Measurements from ENCODE around the gene LEP. TPM values are rescaled to one million over a fixed set of nuclear protein-coding genes. Genes with fewer than 3 reads are reported as not detected.
"Not testable (repeated sequence)": the region's sequence is repeated elsewhere in the genome, so short reads cannot be mapped to it uniquely, and the experiment has no call there.

Gene LEP
- polyA plus RNA-seq, 4 donors, result 0.25 TPM; not detected in 3

GRCh38 chr7:128233471-128233870 is 7.6 kb upstream of the LEP start:
- Histone ChIP-seq H3K9me3 (ENCODE audit: control insufficient read depth in 2 of 2, insufficient read depth in 1 of 2, low read depth in 1 of 2, low read length in 1 of 2) (peaks cover 0 to 7% of the 10 kb centered on the region in 2 donors), H3K27me3 (ENCODE audit: control insufficient read depth in 3 of 3, insufficient read depth in 3 of 3, low read length in 3 of 3) (peaks cover 0 to 7% (median 0%) of the 10 kb centered on the region in 3 donors), H3K4me1 (ENCODE audit: control insufficient read depth in 3 of 3, insufficient read depth in 2 of 3, low read depth in 1 of 3, low read length in 2 of 3) (no peaks in the 10 kb centered on the region), H3K36me3 (ENCODE audit: control insufficient read depth in 3 of 3, insufficient read depth in 2 of 3, low read depth in 1 of 3, low read length in 3 of 3) (no peaks in the 10 kb centered on the region), H3K27ac (ENCODE audit: low read depth in 1 of 3, low read length in 2 of 3) (no peak overlapping the region), H3K4me3 (ENCODE audit: low read depth in 1 of 3, low read length in 3 of 3) (no peak overlapping the region)
- no peak for DNase-seq
- no peak for FAIRE-seq
- WGBS, 3 donors, result 46 to 75% (median 72%) methylated on average over 5 of the region's 5 CpGs

GRCh38 chr7:128234476-128235026 is 6.5 kb upstream of the LEP start:
- no peak overlapping the region for H3K27ac ChIP-seq (ENCODE audit: low read depth in 1 of 3, low read length in 2 of 3)
- no peaks in the 10 kb centered on the region for H3K36me3 ChIP-seq (ENCODE audit: control insufficient read depth in 3 of 3, insufficient read depth in 2 of 3, low read depth in 1 of 3, low read length in 3 of 3)
- H3K27me3 ChIP-seq (ENCODE audit: control insufficient read depth in 3 of 3, insufficient read depth in 3 of 3, low read length in 3 of 3), result peaks cover 0 to 7% (median 0%) of the 10 kb centered on the region in 3 donors
- FAIRE-seq (no peak), DNase-seq (no peak)
- no peak overlapping the region for H3K4me3 ChIP-seq (ENCODE audit: low read depth in 1 of 3, low read length in 3 of 3)
- no peaks in the 10 kb centered on the region for H3K4me1 ChIP-seq (ENCODE audit: control insufficient read depth in 3 of 3, insufficient read depth in 2 of 3, low read depth in 1 of 3, low read length in 2 of 3)
- peaks cover 0 to 16% of the 10 kb centered on the region in 2 donors for H3K9me3 ChIP-seq (ENCODE audit: control insufficient read depth in 2 of 2, insufficient read depth in 1 of 2, low read depth in 1 of 2, low read length in 1 of 2)
- WGBS, 3 donors, result 82 to 86% (median 84%) methylated on average over 9 of the region's 9 CpGs

DNA sequence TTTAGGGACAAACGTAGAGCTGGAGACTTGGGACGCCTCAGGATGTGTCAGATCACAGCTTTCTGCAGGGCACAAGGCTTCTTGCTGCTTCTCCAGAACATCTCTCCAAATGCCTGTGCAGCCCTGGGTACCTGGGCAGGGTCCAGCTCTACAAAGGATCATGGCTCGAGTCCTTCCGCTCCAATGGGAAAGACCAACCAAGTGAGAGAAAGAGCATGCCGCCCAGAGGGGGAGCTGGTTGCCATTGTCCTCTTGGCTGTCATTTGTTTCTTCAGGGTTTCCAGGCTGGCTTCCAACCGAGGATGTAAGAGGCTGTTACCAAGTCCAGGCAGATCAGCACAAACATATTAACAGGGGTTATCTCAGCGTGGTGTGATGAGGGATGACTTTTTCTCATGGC is 5.6 kb upstream of the LEP start:
- Histone ChIP-seq H3K27me3 (ENCODE audit: control insufficient read depth in 3 of 3, insufficient read depth in 3 of 3, low read length in 3 of 3) (peaks cover 0 to 13% (median 4%) of the 10 kb centered on the region in 3 donors), H3K36me3 (ENCODE audit: control insufficient read depth in 3 of 3, insufficient read depth in 2 of 3, low read depth in 1 of 3, low read length in 3 of 3) (no peaks in the 10 kb centered on the region), H3K27ac (ENCODE audit: low read depth in 1 of 3, low read length in 2 of 3) (no peak overlapping the region), H3K9me3 (ENCODE audit: control insufficient read depth in 2 of 2, insufficient read depth in 1 of 2, low read depth in 1 of 2, low read length in 1 of 2) (peaks cover 0 to 25% of the 10 kb centered on the region in 2 donors), H3K4me1 (ENCODE audit: control insufficient read depth in 3 of 3, insufficient read depth in 2 of 3, low read depth in 1 of 3, low read length in 2 of 3) (no peaks in the 10 kb centered on the region), H3K4me3 (ENCODE audit: low read depth in 1 of 3, low read length in 3 of 3) (no peak overlapping the region)
- 37 to 66% (median 54%) methylated on average over 7 of the region's 7 CpGs for WGBS, 3 donors
- DNase-seq (no peak), FAIRE-seq (no peak)

GRCh38 chr7:128236924-128237586 is 4.0 kb upstream of the LEP start:
- peak in 1 of 2 donors; percentile 8 for DNase-seq
- Histone ChIP-seq H3K4me1 (ENCODE audit: control insufficient read depth in 3 of 3, insufficient read depth in 2 of 3, low read depth in 1 of 3, low read length in 2 of 3) (no peaks in the 10 kb centered on the region), H3K9me3 (ENCODE audit: control insufficient read depth in 2 of 2, insufficient read depth in 1 of 2, low read depth in 1 of 2, low read length in 1 of 2) (peaks cover 0 to 31% of the 10 kb centered on the region in 2 donors), H3K27me3 (ENCODE audit: control insufficient read depth in 3 of 3, insufficient read depth in 3 of 3, low read length in 3 of 3) (peaks cover 0 to 29% (median 10%) of the 10 kb centered on the region in 3 donors), H3K4me3 (ENCODE audit: low read depth in 1 of 3, low read length in 3 of 3) (no peak overlapping the region), H3K27ac (ENCODE audit: low read depth in 1 of 3, low read length in 2 of 3) (no peak overlapping the region), H3K36me3 (ENCODE audit: control insufficient read depth in 3 of 3, insufficient read depth in 2 of 3, low read depth in 1 of 3, low read length in 3 of 3) (no peaks in the 10 kb centered on the region)
- WGBS, 3 donors, result 27 to 41% (median 28%) methylated on average over 1 of the region's 1 CpG
- no peak for FAIRE-seq

- peaks cover 0 to 33% (median 10%) of the 10 kb centered on the region in 3 donors for H3K27me3 ChIP-seq (ENCODE audit: control insufficient read depth in 3 of 3, insufficient read depth in 3 of 3, low read length in 3 of 3)
- not testable (repeated sequence) for H3K27ac ChIP-seq (ENCODE audit: low read depth in 1 of 3, low read length in 2 of 3); H3K36me3 ChIP-seq (ENCODE audit: control insufficient read depth in 3 of 3, insufficient read depth in 2 of 3, low read depth in 1 of 3, low read length in 3 of 3); H3K4me3 ChIP-seq (ENCODE audit: low read depth in 1 of 3, low read length in 3 of 3); H3K4me1 ChIP-seq (ENCODE audit: control insufficient read depth in 3 of 3, insufficient read depth in 2 of 3, low read depth in 1 of 3, low read length in 2 of 3); DNase-seq; FAIRE-seq
- peaks cover 0 to 31% of the 10 kb centered on the region in 2 donors for H3K9me3 ChIP-seq (ENCODE audit: control insufficient read depth in 2 of 2, insufficient read depth in 1 of 2, low read depth in 1 of 2, low read length in 1 of 2)
- 77 to 87% (median 83%) methylated on average over 7 of the region's 7 CpGs for WGBS, 3 donors
Measured at GRCh38 chr7:128239146-128239545, 1.9 kb upstream of the LEP start.

DNA sequence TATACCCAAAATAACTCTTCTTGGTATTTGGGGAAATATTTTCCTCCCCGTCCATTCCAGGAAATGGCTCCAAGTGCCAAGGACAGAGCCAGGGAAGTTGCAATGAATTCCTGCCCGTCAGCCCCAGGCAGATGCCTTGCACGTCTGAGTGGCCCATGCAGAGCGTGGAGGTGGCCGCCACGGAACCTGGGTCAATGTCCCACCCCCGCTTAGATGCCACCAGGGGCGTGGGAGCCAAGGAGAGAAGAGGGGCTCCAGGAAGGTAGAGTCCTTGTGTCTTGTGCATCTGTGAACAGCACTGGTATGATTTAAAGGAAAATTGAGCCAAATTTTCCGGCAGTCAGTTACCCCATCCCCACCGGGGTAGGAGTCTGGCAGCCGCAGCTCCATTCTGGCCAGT is 1.6 kb downstream of the LEP start:
- peaks cover 0 to 45% (median 10%) of the 10 kb centered on the region in 3 donors for H3K27me3 ChIP-seq (ENCODE audit: control insufficient read depth in 3 of 3, insufficient read depth in 3 of 3, low read length in 3 of 3)

DNA sequence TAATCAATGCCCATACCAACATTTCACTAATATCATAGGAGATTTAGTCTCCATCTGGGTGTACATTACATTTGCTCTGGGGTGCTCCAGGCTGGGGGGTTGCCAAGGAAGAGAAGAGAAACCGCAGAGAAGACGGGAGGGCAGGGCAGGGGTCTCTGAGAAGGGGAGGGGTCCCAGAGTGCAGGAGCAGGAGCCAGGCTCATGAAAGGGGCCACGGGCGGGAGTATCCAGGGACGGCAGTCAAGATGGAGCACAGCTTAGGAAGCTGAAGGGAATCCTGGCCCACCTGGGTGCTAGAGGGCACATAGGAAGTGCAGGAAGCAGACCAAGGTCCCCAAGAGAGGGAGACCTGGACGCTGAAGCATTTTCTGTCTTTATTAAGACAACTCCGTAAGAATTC is 2.2 kb downstream of the LEP start:
- Histone ChIP-seq H3K27ac (ENCODE audit: low read depth in 1 of 3, low read length in 2 of 3) (no peak overlapping the region), H3K27me3 (ENCODE audit: control insufficient read depth in 3 of 3, insufficient read depth in 3 of 3, low read length in 3 of 3) (peaks cover 0 to 43% (median 10%) of the 10 kb centered on the region in 3 donors), H3K9me3 (ENCODE audit: control insufficient read depth in 2 of 2, insufficient read depth in 1 of 2, low read depth in 1 of 2, low read length in 1 of 2) (peaks cover 0 to 26% of the 10 kb centered on the region in 2 donors), H3K4me1 (ENCODE audit: control insufficient read depth in 3 of 3, insufficient read depth in 2 of 3, low read depth in 1 of 3, low read length in 2 of 3) (no peaks in the 10 kb centered on the region), H3K36me3 (ENCODE audit: control insufficient read depth in 3 of 3, insufficient read depth in 2 of 3, low read depth in 1 of 3, low read length in 3 of 3) (no peaks in the 10 kb centered on the region), H3K4me3 (ENCODE audit: low read depth in 1 of 3, low read length in 3 of 3) (no peak overlapping the region)
- WGBS, 3 donors, result 83 to 91% (median 83%) methylated on average over 7 of the region's 7 CpGs
- DNase-seq, result no peak
- no peak for FAIRE-seq

More for the DNA sequence above, 1.6 kb downstream of the LEP start:
- Histone ChIP-seq H3K36me3 (ENCODE audit: control insufficient read depth in 3 of 3, insufficient read depth in 2 of 3, low read depth in 1 of 3, low read length in 3 of 3) (no peaks in the 10 kb centered on the region), H3K9me3 (ENCODE audit: control insufficient read depth in 2 of 2, insufficient read depth in 1 of 2, low read depth in 1 of 2, low read length in 1 of 2) (peaks cover 0 to 31% of the 10 kb centered on the region in 2 donors), H3K4me1 (ENCODE audit: control insufficient read depth in 3 of 3, insufficient read depth in 2 of 3, low read depth in 1 of 3, low read length in 2 of 3) (no peaks in the 10 kb centered on the region), H3K27ac (ENCODE audit: low read depth in 1 of 3, low read length in 2 of 3) (no peak overlapping the region), H3K4me3 (ENCODE audit: low read depth in 1 of 3, low read length in 3 of 3) (no peak overlapping the region)
- 83 to 86% (median 83%) methylated on average over 11 of the region's 11 CpGs for WGBS, 3 donors
- DNase-seq (no peak), FAIRE-seq (no peak)

DNA sequence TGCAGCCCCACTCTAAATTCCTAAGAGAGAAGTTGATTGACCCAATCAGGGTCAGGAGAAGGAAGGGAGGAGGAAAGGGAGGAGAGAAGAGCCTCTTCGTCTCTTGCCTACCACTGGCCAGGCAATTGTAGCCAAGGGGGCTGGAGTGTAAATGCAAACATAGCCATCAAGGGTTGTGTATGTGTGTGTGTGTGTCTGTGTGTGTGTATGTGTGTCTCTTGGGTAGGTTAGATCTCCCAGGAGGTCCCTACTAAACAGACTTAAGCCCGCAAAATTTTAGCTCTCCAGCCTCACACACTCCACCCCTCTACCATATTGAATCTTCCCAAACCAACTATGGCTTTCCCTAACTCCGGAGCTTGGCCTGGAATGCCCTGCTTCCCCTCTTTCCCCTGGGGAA is 3.8 kb downstream of the LEP start:
- Histone ChIP-seq H3K4me3 (ENCODE audit: low read depth in 1 of 3, low read length in 3 of 3) (no peak overlapping the region), H3K27me3 (ENCODE audit: control insufficient read depth in 3 of 3, insufficient read depth in 3 of 3, low read length in 3 of 3) (peaks cover 0 to 45% (median 10%) of the 10 kb centered on the region in 3 donors), H3K9me3 (ENCODE audit: control insufficient read depth in 2 of 2, insufficient read depth in 1 of 2, low read depth in 1 of 2, low read length in 1 of 2) (peaks cover 0 to 12% of the 10 kb centered on the region in 2 donors), H3K4me1 (ENCODE audit: control insufficient read depth in 3 of 3, insufficient read depth in 2 of 3, low read depth in 1 of 3, low read length in 2 of 3) (no peaks in the 10 kb centered on the region), H3K27ac (ENCODE audit: low read depth in 1 of 3, low read length in 2 of 3) (no peak overlapping the region), H3K36me3 (ENCODE audit: control insufficient read depth in 3 of 3, insufficient read depth in 2 of 3, low read depth in 1 of 3, low read length in 3 of 3) (no peaks in the 10 kb centered on the region)
- WGBS, 3 donors, result 77 to 96% (median 88%) methylated on average over 3 of the region's 3 CpGs
- FAIRE-seq (no peak), DNase-seq (no peak)
